Caco-2 (cell line): Measurements from ENCODE around the gene NLRP8. TPM values are rescaled to one million over a fixed set of nuclear protein-coding genes. Genes with fewer than 3 reads are reported as not detected.

ENCODE experiments used
- BruUV-seq: library from RNA; stranded (reverse); fragments of 400-500 nt; replicated peaks from 2 replicates; lab custom pipeline; 2021; lab: Mats Ljungman, UMichigan
- CTCF ChIA-PET: fragments of 300-600 bp; sonication (Branson Sonifier 250); formaldehyde crosslinking; loops from one replicate; lab custom pipeline; 2022; ENCODE audit warnings: antibody characterized with exemption; lab: Charles Lee
- POLR2A ChIA-PET: fragments of 300-600 bp; sonication (Branson Sonifier 250); formaldehyde crosslinking; loops from one replicate; lab custom pipeline; 2022; ENCODE audit warnings: antibody characterized with exemption; lab: Charles Lee
- DNase-seq, 2 experiments: peaks; one replicate each; pipeline versions ENCODE4 v3.0.0 to v3.0.0-alpha.2; 2020 to 2022
- H3K27me3 ChIP-seq: replicated peaks from 2 replicates; pipeline ENCODE4 v1.6.0; 2011; ENCODE audit warnings: low read length; ENCODE audit not compliant: control insufficient read depth, insufficient read depth
- H3K36me3 ChIP-seq: 2 replicates; pipeline ENCODE4 v1.5.1; 2011; ENCODE audit warnings: low read length; ENCODE audit not compliant: control insufficient read depth, insufficient read depth
- H3K4me1 ChIP-seq: fragments of 250-450 bp; sonication (Bioruptor Pico); 2 replicates; pipeline ENCODE4 v1.5.1; 2020; ENCODE audit warnings: mild to moderate bottlenecking
- H3K4me3 ChIP-seq: 2 replicates; pipeline ENCODE4 v1.5.1; 2011; ENCODE audit warnings: low read depth, mild to moderate bottlenecking, control low read depth, low read length
- H3K9me3 ChIP-seq: fragments of 250-450 bp; sonication (Bioruptor Pico); 2 replicates; pipeline ENCODE4 v1.5.1; 2020; ENCODE audit warnings: mild to moderate bottlenecking, moderate library complexity
- H3K27ac Mint-ChIP-seq: one replicate; pipeline ENCODE4 v1.8.0; 2022; ENCODE audit warnings: mixed read lengths; ENCODE audit not compliant: unreplicated experiment
- H3K27me3 Mint-ChIP-seq: one replicate; pipeline ENCODE4 v1.8.0; 2022; ENCODE audit warnings: mixed read lengths; ENCODE audit not compliant: insufficient read depth, unreplicated experiment
- H3K36me3 Mint-ChIP-seq: one replicate; pipeline ENCODE4 v1.8.0; 2022; ENCODE audit warnings: mild to moderate bottlenecking, mixed read lengths; ENCODE audit not compliant: insufficient read depth, unreplicated experiment
- H3K4me1 Mint-ChIP-seq: one replicate; pipeline ENCODE4 v1.8.0; 2022; ENCODE audit warnings: low read depth, mixed read lengths; ENCODE audit not compliant: unreplicated experiment
- H3K4me3 Mint-ChIP-seq: one replicate; pipeline ENCODE4 v1.8.0; 2022; ENCODE audit warnings: mild to moderate bottlenecking, moderate library complexity, mixed read lengths; ENCODE audit not compliant: unreplicated experiment
- H3K9me3 Mint-ChIP-seq: one replicate; pipeline ENCODE4 v1.8.0; 2022; ENCODE audit warnings: mixed read lengths; ENCODE audit not compliant: unreplicated experiment
- CTCF ChIP-seq, 2 experiments: fragments of 200-600 bp in 1 of 2; IDR thresholded peaks; 1 replicate in 1 of 2; 2 replicates in 1 of 2; pipeline versions ENCODE4 v1.5.1 to v1.8.0; 2011 to 2022; ENCODE audit warnings: antibody characterized with exemption in 1 of 2, control low read depth in 1 of 2, inconsistent platforms in 1 of 2, low read depth in 1 of 2, low read length in 1 of 2, mild to moderate bottlenecking in 1 of 2, moderate library complexity in 1 of 2; ENCODE audit not compliant: insufficient read depth in 1 of 2, severe bottlenecking in 1 of 2, unreplicated experiment in 1 of 2
- intact Hi-C: fragments of 100-400 bp; cut with micrococcal nuclease; formaldehyde crosslinking; loops from one replicate; pipeline ENCODE4 v1.10.0; 2022; ENCODE audit not compliant: unreplicated experiment
- total RNA-seq: library from RNA; stranded (reverse); gene quantifications from 2 replicates; pipeline ENCODE4 v1.2.3, GENCODE V29; 2022

Gene NLRP8
- total RNA-seq, 1 experiment from 2014 or later = not detected

GRCh38 chr19:55986487-55986886 is 38.9 kb downstream of the NLRP8 start, which contains the start of gene NLRP5:
Gene NLRP5, plus strand, starts transcription at chr19:55986775.
- intact Hi-C loops = no loop called here
- H3K36me3 ChIP-seq = no peaks in the 10 kb centered on the region
- H3K27ac Mint-ChIP-seq = no peak within 1 kb of the TSS
- no TSS peak for BruUV-seq
- H3K9me3 ChIP-seq = no peaks in the 10 kb centered on the region
- DNase-seq = peak; percentile 4 to 39
- H3K9me3 Mint-ChIP-seq = no peaks in the 10 kb centered on the region
- TF ChIP-seq CTCF (IDR thresholded peaks at IDR 0.05; ENCODE audit: insufficient read depth in 1 of 2, low read depth in 1 of 2, low read length in 1 of 2, severe bottlenecking in 1 of 2, unreplicated experiment in 1 of 2) = no peak
- no peaks in the 10 kb centered on the region for H3K4me1 Mint-ChIP-seq
- no peak within 1 kb of the TSS for H3K4me3 Mint-ChIP-seq
- CTCF ChIA-PET = no interaction called here
- no peak within 1 kb of the TSS for H3K4me3 ChIP-seq
- H3K36me3 Mint-ChIP-seq = no peaks in the 10 kb centered on the region
- POLR2A ChIA-PET = no interaction called here
- no peaks in the 10 kb centered on the region for H3K27me3 ChIP-seq
- H3K4me1 ChIP-seq = no peaks in the 10 kb centered on the region
- peaks cover 3% of the 10 kb centered on the region for H3K27me3 Mint-ChIP-seq

- intact Hi-C loops = no loop called here
- ChIA-PET POLR2A (interaction anchor here (0.5 kb wide), 1 partner anchor 150 kb away, joined by 3 read pairs; the partner anchor contains the start of gene ZNF444), CTCF (no interaction called here)
- Histone ChIP-seq H3K27me3 (no peaks in the 10 kb centered on the region), H3K4me3 (no peak overlapping the region), H3K9me3 (no peaks in the 10 kb centered on the region), H3K4me1 (no peaks in the 10 kb centered on the region), H3K36me3 (no peaks in the 10 kb centered on the region)
- Mint-ChIP-seq H3K36me3 (no peaks in the 10 kb centered on the region), H3K9me3 (no peaks in the 10 kb centered on the region), H3K4me3 (no peak overlapping the region), H3K4me1 (no peaks in the 10 kb centered on the region), H3K27me3 (peaks cover 3% of the 10 kb centered on the region), H3K27ac (no peak overlapping the region)
- no TSS peak for BruUV-seq
- TF ChIP-seq CTCF (IDR thresholded peaks at IDR 0.05; ENCODE audit: insufficient read depth in 1 of 2, low read depth in 1 of 2, low read length in 1 of 2, severe bottlenecking in 1 of 2, unreplicated experiment in 1 of 2) = no peak
- DNase-seq = no peak
These were observed 43.2 kb downstream of the NLRP8 start for GRCh38 chr19:55990831-55991230.

GRCh38 chr19:55993492-55993891 is 45.9 kb downstream of the NLRP8 start:
- intact Hi-C loops = no loop called here
- H3K27me3 ChIP-seq = no peaks in the 10 kb centered on the region
- H3K9me3 Mint-ChIP-seq = no peaks in the 10 kb centered on the region
- no peaks in the 10 kb centered on the region for H3K9me3 ChIP-seq
- no peaks in the 10 kb centered on the region for H3K36me3 ChIP-seq
- CTCF ChIA-PET = no interaction called here
- TF ChIP-seq CTCF (IDR thresholded peaks at IDR 0.05; ENCODE audit: insufficient read depth in 1 of 2, low read depth in 1 of 2, low read length in 1 of 2, severe bottlenecking in 1 of 2, unreplicated experiment in 1 of 2) = no peak
- DNase-seq = no peak
- H3K4me1 ChIP-seq = no peaks in the 10 kb centered on the region
- no peak overlapping the region for H3K4me3 Mint-ChIP-seq
- no peak overlapping the region for H3K27ac Mint-ChIP-seq
- no peaks in the 10 kb centered on the region for H3K4me1 Mint-ChIP-seq
- POLR2A ChIA-PET = no interaction called here
- BruUV-seq = no TSS peak
- no peaks in the 10 kb centered on the region for H3K36me3 Mint-ChIP-seq
- H3K4me3 ChIP-seq = no peak overlapping the region
- H3K27me3 Mint-ChIP-seq = peaks cover 3% of the 10 kb centered on the region
